D341Med (cell line): Measurements from ENCODE around the gene OVAAL.

ENCODE experiments used
- DNase-seq: peaks from one replicate; pipeline ENCODE4 v3.0.0; 2012; ENCODE audit warnings: low spot score

OVAAL gene

DNA sequence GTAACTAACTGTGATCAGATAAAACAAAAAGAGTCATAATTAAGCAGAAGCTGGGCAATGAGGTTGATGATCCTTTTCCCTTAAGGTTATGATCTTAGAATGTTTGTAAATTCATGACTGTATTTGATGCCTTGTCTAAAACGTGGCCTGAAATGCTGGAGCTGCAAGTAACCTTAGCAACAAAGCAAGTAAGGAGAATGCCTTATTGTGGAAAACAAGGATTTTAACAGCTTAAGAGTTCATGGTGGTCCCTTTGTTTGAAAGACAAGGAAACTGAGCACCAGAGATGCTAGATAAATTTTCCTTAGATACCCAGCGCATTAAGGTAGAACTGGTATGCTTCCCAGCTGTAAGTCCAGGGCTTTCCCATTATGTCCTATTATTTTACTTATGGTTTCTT lies 47.4 kb downstream of the OVAAL start:
- no peak for DNase-seq

DNA sequence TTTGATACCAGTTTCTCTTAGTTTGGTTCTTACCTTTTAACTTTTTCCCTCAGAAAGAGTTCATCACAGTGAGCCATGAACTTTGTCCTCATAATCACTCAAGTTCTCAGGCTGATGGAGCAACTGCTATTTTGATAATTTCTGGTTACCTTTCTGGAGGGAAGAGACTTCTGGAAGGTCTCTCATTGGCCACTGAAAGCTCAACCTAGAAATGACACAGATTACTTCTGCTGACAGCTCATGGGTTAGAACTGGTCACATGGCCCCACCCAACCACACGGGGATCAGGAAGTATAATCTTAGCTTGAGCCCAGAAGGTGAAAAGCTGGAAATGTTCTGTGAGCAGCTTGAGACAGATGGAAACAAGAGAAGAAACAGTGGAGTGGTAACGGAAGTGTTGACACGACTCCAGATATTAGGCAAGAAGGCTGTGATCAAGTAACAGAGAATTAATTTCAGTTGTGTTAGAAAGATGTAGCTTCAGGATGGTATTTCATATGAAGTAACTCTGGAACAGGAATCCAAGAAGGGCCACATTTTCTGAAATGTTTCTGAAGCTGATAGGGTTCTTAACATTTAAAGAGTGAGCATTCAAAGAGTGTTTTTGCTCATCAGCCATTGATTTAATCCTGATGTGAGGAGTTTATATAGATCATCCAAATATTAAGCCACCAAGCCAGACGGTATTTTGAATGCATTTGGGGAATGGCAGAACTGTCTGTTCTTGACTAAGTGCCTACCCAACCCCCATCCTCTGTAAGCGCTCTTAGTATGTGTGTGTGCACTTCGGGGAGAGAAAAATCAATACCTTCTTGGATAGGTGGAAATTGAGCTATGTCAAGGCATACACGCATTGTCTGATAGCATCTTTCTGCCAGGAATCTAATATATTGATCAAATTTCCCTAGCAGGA lies 51.1 kb downstream of the OVAAL start:
- DNase-seq = no peak

DNA sequence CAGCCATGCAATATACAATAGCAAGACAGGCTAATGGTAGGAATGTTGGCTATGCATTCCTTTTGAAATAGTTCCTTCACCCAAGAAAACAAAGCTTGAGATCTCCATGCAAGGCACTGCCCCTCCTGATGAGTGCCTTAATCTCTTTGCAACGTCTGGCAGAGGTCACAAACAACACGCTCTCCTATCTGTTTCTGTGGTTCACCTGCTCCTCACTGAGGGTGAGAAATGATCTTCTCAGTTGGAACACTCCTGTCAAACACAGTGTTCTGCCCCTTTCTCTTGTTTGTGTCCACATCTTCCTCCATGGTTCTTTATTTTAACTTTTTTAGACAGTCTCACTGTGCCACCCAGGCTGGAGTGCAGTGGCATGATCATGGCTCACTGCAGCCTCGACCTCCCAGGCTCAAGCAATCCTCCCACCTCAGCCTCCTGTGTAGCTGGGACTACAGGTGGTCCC lies 51.8 kb downstream of the OVAAL start:
- DNase-seq = no peak

DNA sequence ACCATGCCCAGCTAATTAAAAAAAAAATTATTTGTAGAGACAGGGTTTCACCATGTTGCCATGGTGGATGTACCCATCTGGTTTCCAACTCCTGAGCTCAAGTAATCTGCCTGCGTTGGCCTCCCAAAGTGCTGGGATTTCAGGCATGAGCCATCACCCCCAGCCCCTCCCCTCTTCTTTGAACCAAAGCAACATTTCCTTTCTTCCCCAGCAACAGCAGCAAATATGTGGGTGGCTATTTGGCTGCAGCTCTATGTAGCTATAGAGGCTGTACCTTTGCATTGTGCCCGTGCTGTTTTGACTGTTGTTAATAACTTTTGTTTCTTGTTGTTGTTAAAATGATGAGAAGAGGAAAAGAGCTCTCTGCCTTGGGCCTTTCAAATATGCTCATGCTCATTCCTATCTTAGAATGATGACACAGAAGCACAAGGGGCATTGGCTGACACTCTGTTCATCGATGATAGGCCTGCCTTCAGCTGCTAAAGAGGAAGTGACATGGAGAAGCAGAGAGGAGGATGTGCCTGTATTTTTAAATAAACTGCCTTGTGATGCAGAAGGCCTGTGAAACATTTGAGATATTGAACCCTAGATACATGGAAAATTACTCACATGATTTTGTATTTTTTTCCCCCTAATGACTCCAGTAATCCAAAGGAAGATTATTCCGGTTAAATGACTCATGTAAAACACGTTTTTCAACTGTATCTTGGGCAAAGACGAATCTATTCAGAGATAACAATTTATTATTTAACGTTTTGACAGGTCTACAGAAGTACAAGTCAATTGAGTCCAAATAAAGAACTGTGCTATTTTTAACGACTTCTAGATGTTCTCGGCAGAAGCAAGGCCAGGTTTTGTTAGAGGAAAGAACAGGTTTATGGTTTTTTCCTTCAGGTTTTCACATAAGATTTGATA lies 52.5 kb downstream of the OVAAL start:
- DNase-seq = no peak

DNA sequence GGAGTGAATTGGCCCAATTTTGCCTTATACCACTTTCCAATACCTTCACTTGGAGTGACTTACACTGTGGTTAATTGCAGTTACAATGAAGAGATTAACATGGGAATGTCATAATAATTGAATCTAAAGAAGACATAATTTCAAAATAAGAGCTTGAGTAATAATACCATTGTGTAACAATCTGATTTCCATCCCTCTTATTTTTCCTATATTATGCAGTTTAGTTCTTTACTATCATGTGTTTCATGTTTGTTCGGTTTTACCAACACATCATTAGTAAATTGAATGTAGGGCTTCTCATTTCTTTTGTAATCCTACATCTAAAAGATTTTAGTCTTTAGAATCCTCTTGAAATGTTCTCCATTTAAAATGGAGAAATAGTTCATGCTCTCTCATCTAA lies 53.9 kb downstream of the OVAAL start:
- no peak for DNase-seq

DNA sequence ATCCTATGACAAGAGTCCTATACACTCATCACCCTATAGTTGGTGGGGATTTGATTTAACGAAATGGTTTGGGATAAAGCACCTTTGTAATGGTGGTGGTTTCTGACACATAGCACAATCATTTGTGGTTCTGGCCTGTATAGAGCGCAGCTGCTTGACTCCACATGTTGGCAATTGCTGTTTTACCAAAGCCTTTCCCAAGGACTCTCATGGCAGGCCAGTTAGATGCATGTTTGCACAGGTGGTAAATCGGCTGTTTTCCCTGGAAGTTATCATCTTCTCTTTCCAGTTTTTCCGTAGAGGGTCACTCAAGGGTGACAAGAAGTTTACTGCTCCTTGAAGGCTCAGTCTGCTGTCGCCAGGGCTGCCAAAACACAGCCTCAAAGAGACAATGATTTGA lies 56.0 kb downstream of the OVAAL start:
- no peak for DNase-seq

DNA sequence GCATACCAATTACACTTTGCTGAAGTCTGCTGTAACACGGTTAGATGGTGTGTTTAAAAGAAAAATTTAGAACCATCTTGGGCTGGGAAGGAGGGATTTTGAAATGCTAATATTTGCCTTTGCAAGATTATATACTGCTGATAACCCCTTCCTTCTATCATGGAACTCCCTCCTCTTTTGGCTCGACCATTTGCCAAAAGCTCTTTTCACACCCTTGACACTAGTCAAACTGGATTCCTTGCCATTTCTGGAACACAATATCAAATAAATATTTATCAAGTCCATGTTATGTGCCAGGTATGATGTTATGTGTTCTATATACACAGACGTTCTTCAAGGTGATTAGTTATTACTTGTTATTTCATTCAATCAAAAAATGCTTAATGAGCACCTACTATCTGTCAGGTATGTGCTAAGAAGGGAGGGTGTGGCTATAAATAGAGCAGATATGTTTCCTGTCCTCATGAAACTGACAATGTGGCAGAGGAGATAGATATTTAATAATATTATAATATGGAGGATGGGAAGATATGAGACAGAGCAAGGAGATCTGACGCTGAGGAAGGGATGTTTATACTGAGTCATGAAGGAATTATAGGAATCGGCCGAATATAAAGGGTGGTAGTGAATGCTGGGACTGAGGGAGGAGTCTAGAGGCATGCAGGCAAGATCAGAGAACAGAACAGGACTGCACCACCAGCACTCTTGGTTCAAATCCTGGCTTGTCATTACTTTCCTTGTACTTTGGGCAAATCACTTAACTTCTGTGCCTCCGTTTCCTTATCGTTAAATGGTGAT lies 56.9 kb downstream of the OVAAL start:
- no peak for DNase-seq
